ENCODE results near the gene TMEM41A.
"Not testable (repeated sequence)": the region's sequence is repeated elsewhere in the genome, so short reads cannot be mapped to it uniquely, and the experiment has no call there.

The TMEM41A gene

DNA sequence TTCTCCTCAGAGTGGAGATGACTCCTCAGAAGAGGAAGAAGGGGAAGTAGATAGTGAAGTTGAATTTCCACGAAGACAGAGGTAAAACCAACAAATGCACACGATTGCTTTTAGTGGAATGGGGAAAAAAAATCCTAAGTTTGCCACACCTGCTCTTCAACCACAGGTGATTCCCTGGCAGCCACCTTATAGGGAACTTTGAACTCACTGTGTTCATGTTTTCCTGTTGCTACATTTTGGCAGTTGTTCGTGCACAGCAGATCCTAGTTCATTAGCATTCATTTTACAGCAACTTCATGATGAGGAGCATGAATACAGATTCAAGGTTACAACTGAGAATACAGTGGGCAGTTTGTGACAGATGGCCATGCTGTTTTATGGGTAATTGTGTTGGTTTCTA, 21.5 kb downstream of the TMEM41A start:
- TF ChIP-seq PKNOX1 (IDR thresholded peaks at IDR 0.05) (no peak), TARDBP (IDR thresholded peaks at IDR 0.05) (no peak), LEF1 (IDR thresholded peaks at IDR 0.05; ENCODE audit: borderline replicate concordance) (no peak), SUZ12 (IDR thresholded peaks at IDR 0.05) (no peak), NFRKB (IDR thresholded peaks at IDR 0.05) (no peak), ZNF384 (IDR thresholded peaks at IDR 0.05) (no peak), FOXK2 (IDR thresholded peaks at IDR 0.05) (no peak), CTBP1 (IDR thresholded peaks at IDR 0.05; ENCODE audit: borderline replicate concordance) (no peak), FOXA1 (IDR thresholded peaks at IDR 0.05) (no peak), ELF4 (IDR thresholded peaks at IDR 0.05) (no peak), SP1 (IDR thresholded peaks at IDR 0.05) (no peak), FOXM1 (IDR thresholded peaks at IDR 0.05; ENCODE audit: borderline replicate concordance) (no peak), L3MBTL2 (conservative IDR thresholded peaks at IDR 0.05) (no peak), HDGF (IDR thresholded peaks at IDR 0.05; ENCODE audit: borderline replicate concordance) (no peak), ARNT (IDR thresholded peaks at IDR 0.05) (no peak), BHLHE40 (IDR thresholded peaks at IDR 0.05; ENCODE audit: borderline replicate concordance) (no peak)
- ChIA-PET CTCF (no interaction called here), POLR2A (no interaction called here)
- DNase-seq (ENCODE audit: extremely low spot score): no peak

GRCh38 chr3:185474922-185475321, 23.9 kb downstream of the TMEM41A start:
- POLR2A ChIA-PET; DNase-seq (ENCODE audit: extremely low spot score): not testable (repeated sequence)
- CTCF ChIA-PET: interaction anchor here (0.6 kb wide), 1 partner anchor 159 kb away, joined by 5 read pairs; no protein-coding TSS in a partner anchor

DNA sequence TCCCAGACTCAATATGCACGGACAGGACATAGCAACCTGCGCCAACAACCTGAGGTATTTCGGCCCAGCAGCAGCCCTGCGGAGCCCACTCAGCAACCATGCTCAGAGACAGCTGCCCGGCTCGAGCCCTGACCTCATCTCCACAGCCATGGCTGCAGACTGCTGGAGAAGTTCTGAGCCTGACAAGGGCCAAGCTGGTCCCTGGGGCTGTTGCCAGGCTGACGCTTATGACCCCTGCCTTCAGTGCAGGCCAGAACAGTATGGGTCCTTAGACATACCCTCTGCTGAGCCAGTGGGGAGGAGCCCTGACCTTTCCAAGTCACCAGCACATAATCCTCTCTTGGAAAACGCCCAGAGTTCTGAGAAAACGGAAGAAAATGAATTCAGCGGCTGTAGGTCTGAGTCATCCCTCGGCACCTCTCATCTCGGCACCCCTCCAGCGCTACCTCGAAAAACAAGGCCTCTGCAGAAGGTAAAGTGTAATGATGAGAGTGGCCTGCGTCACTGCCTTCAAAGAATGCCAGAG, 25.5 kb downstream of the TMEM41A start:
- CTCF ChIA-PET: no interaction called here
- DNase-seq (ENCODE audit: extremely low spot score): no peak
- POLR2A ChIA-PET: no interaction called here
- TF ChIP-seq HDGF (IDR thresholded peaks at IDR 0.05; ENCODE audit: borderline replicate concordance): no peak
- no peak for TF ChIP-seq LEF1 (IDR thresholded peaks at IDR 0.05; ENCODE audit: borderline replicate concordance)
- no peak for TF ChIP-seq ZNF384 (IDR thresholded peaks at IDR 0.05)
- TF ChIP-seq FOXM1 (IDR thresholded peaks at IDR 0.05; ENCODE audit: borderline replicate concordance): no peak
- TF ChIP-seq ELF4 (IDR thresholded peaks at IDR 0.05): no peak
- TF ChIP-seq PKNOX1 (IDR thresholded peaks at IDR 0.05): no peak
- TF ChIP-seq L3MBTL2 (conservative IDR thresholded peaks at IDR 0.05): no peak
- TF ChIP-seq BHLHE40 (IDR thresholded peaks at IDR 0.05; ENCODE audit: borderline replicate concordance): no peak
- no peak for TF ChIP-seq ARNT (IDR thresholded peaks at IDR 0.05)
- TF ChIP-seq TARDBP (IDR thresholded peaks at IDR 0.05): no peak
- no peak for TF ChIP-seq CTBP1 (IDR thresholded peaks at IDR 0.05; ENCODE audit: borderline replicate concordance)
- no peak for TF ChIP-seq SUZ12 (IDR thresholded peaks at IDR 0.05)
- TF ChIP-seq FOXK2 (IDR thresholded peaks at IDR 0.05): no peak
- TF ChIP-seq SP1 (IDR thresholded peaks at IDR 0.05): no peak
- TF ChIP-seq NFRKB (IDR thresholded peaks at IDR 0.05): no peak
- TF ChIP-seq FOXA1 (IDR thresholded peaks at IDR 0.05): no peak

GRCh38 chr3:185470323-185470722, 28.5 kb downstream of the TMEM41A start:
- POLR2A ChIA-PET: no interaction called here
- CTCF ChIA-PET: interaction anchor here (0.7 kb wide), 1 partner anchor 89 kb away, joined by 3 read pairs; no protein-coding TSS in a partner anchor
- no peak for TF ChIP-seq FOXA1 (IDR thresholded peaks at IDR 0.05)
- no peak for TF ChIP-seq SP1 (IDR thresholded peaks at IDR 0.05)
- TF ChIP-seq NFRKB (IDR thresholded peaks at IDR 0.05): no peak
- TF ChIP-seq FOXK2 (IDR thresholded peaks at IDR 0.05): no peak
- TF ChIP-seq LEF1 (IDR thresholded peaks at IDR 0.05; ENCODE audit: borderline replicate concordance): no peak
- no peak for TF ChIP-seq ZNF384 (IDR thresholded peaks at IDR 0.05)
- TF ChIP-seq PKNOX1 (IDR thresholded peaks at IDR 0.05): no peak
- TF ChIP-seq BHLHE40 (IDR thresholded peaks at IDR 0.05; ENCODE audit: borderline replicate concordance): no peak
- no peak for TF ChIP-seq TARDBP (IDR thresholded peaks at IDR 0.05)
- TF ChIP-seq ELF4 (IDR thresholded peaks at IDR 0.05): no peak
- no peak for TF ChIP-seq SUZ12 (IDR thresholded peaks at IDR 0.05)
- TF ChIP-seq FOXM1 (IDR thresholded peaks at IDR 0.05; ENCODE audit: borderline replicate concordance): no peak
- no peak for TF ChIP-seq L3MBTL2 (conservative IDR thresholded peaks at IDR 0.05)
- no peak for TF ChIP-seq HDGF (IDR thresholded peaks at IDR 0.05; ENCODE audit: borderline replicate concordance)
- TF ChIP-seq ARNT (IDR thresholded peaks at IDR 0.05): no peak
- no peak for TF ChIP-seq CTBP1 (IDR thresholded peaks at IDR 0.05; ENCODE audit: borderline replicate concordance)
- DNase-seq (ENCODE audit: extremely low spot score): no peak

- ChIA-PET CTCF (no interaction called here), POLR2A (no interaction called here)
- TF ChIP-seq NFRKB (IDR thresholded peaks at IDR 0.05): no peak
- no peak for TF ChIP-seq SP1 (IDR thresholded peaks at IDR 0.05)
- no peak for TF ChIP-seq ZNF384 (IDR thresholded peaks at IDR 0.05)
- TF ChIP-seq SUZ12 (IDR thresholded peaks at IDR 0.05): no peak
- TF ChIP-seq L3MBTL2 (conservative IDR thresholded peaks at IDR 0.05): no peak
- no peak for TF ChIP-seq TARDBP (IDR thresholded peaks at IDR 0.05)
- no peak for TF ChIP-seq ELF4 (IDR thresholded peaks at IDR 0.05)
- no peak for TF ChIP-seq ARNT (IDR thresholded peaks at IDR 0.05)
- no peak for TF ChIP-seq FOXK2 (IDR thresholded peaks at IDR 0.05)
- no peak for TF ChIP-seq CTBP1 (IDR thresholded peaks at IDR 0.05; ENCODE audit: borderline replicate concordance)
- TF ChIP-seq FOXA1 (IDR thresholded peaks at IDR 0.05): no peak
- TF ChIP-seq LEF1 (IDR thresholded peaks at IDR 0.05; ENCODE audit: borderline replicate concordance): no peak
- TF ChIP-seq BHLHE40 (IDR thresholded peaks at IDR 0.05; ENCODE audit: borderline replicate concordance): no peak
- no peak for TF ChIP-seq HDGF (IDR thresholded peaks at IDR 0.05; ENCODE audit: borderline replicate concordance)
- no peak for TF ChIP-seq PKNOX1 (IDR thresholded peaks at IDR 0.05)
- no peak for TF ChIP-seq FOXM1 (IDR thresholded peaks at IDR 0.05; ENCODE audit: borderline replicate concordance)
Measured at GRCh38 chr3:185469542-185469941, 29.3 kb downstream of the TMEM41A start.

DNA sequence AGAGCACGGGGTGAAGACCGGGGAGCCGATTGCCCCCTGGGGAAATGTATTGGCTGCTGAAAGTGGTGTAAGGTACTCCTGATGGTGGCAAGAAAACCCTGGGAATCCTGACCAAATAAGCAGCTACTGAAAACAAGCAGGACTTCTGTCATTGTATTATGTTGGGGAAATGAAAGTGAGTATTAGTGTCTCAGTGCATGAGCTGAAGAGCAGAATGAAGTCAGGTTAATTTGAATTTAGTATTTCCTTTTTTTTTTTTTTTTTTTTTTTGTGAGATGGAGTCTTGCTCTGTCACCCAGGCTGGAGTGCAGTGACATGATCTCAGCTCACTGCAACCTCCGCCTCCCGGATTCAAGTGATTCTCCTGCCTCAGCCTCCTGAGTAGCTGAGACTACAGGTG, 32.7 kb downstream of the TMEM41A start:
- CTCF ChIA-PET; POLR2A ChIA-PET; DNase-seq (ENCODE audit: extremely low spot score): not testable (repeated sequence)

More at GRCh38 chr3:185469542-185469941, 29.3 kb downstream of the TMEM41A start:
- no peak for DNase-seq (ENCODE audit: extremely low spot score)
